A204.1 (cell line): ENCODE measurements around the gene TMEM163.
"Not testable (repeated sequence)": the region's sequence is repeated elsewhere in the genome, so short reads cannot be mapped to it uniquely, and the experiment has no call there.

Experiments
- FAIRE-seq: peaks from 2 replicates; lab custom pipeline; 2012; peaks lifted over from hg19 to GRCh38; lab: Jason Lieb, UNC

TMEM163 gene

DNA sequence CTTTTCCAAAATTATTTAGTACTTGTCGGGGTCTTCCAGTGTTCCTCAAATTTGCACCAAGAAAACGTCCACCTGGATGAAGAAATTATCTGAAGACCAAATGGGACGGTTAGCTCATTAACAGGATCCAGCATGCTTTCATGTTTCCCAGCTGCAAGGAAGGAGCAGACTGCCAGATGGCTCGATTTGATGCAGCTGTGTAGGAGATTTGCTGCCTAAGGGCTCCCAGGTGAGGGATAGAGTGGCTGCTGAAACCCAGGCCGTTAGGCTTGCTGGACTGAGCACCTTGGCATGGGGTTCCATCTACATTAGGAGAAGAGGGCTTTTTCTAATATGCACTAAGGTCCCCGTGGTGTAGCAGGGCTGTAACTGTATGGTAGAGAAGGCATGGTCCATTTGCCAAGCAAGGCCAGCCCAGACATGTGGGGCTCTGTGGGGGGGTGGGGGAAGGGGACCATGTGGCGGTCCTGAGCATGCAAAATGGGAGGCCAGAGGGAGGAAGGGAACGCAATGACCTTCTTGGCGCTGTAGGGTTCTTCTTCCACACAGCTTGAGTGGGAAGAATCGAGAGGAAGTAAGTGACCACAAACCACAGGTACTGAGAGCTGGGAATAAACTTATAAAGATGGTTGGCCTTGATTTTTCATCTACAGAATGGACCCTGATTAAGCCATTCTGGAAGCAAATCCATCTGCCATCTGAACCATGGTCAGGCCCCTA is 144.0 kb downstream of the TMEM163 start:
- FAIRE-seq: no peak

DNA sequence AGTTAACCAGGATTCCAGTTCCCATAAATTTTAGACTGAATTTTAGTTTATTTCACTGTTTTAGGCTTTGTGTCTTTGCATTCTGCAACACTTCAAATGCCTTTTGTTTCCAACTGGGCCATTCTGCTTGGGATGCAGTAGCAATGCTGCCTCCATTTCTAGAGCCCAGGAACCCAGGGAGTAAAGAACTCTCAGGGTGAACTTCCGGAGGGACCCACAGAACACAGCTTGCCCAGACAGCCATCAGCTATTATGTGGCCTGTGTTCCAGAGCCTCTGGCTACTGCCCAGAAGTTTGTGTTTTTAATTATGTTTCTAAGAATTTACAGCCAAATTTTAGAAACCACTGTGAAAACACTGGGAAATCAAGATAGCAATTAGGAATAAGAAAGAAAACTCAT is 145.1 kb downstream of the TMEM163 start:
- FAIRE-seq: no peak

DNA sequence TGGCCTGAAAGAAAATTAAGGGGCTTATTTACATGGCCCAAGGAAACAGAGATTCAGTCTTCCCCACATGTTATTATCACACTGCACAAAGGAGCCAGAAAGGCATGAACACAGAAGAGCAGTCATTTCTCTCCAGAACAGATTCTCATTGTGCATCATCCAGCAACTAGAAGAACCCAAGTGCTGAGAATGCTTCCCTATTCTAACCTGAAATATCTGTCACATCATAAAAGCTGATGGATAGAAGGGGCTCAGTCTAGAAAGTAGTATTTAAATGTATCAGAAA is 145.8 kb downstream of the TMEM163 start:
- FAIRE-seq: no peak

GRCh38 chr2:134572314-134573084 is 146.3 kb downstream of the TMEM163 start:
- no peak for FAIRE-seq

GRCh38 chr2:134570676-134571075 is 148.1 kb downstream of the TMEM163 start:
- no peak for FAIRE-seq

- no peak for FAIRE-seq
Observed at GRCh38 chr2:134568413-134568812, 150.4 kb downstream of the TMEM163 start.

DNA sequence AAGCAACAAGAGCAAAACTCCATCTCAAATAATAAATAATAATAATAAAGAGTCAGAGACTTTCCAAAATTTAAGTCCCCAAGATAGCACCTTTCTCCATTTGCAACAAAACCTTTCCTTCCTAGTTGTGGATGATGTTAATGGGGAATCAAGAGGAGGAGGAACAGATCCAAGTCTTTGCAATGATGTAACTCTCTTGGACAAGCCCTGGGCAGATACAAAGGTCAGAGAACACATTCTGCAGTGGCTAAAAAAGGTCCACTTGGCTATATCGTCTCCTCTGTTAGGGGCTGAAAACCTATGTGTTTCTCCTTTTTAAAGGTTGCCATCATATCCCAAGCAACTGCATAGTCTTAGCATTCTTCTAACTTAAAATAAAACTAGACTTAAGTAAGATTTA is 151.1 kb downstream of the TMEM163 start:
- no peak for FAIRE-seq

GRCh38 chr2:134564955-134565354 is 153.8 kb downstream of the TMEM163 start:
- FAIRE-seq: not testable (repeated sequence)

DNA sequence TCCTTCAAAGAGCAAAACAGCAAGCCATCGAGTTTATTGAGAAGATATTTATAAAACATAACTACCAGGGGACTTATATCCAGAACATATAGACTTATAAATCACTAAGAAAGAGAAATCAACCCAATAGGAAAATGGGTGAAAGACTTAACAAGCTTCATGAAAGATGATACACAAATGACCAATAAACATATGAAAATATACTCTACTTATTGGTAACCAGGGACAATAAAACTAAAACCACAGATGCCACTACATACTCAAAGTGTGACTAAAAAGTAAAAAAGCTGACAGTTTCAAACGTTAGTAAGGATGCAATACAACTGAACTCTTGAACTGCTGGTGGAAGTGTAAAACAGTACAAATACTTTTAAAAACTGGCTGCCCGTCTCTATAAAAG is 154.3 kb downstream of the TMEM163 start:
- no peak for FAIRE-seq

DNA sequence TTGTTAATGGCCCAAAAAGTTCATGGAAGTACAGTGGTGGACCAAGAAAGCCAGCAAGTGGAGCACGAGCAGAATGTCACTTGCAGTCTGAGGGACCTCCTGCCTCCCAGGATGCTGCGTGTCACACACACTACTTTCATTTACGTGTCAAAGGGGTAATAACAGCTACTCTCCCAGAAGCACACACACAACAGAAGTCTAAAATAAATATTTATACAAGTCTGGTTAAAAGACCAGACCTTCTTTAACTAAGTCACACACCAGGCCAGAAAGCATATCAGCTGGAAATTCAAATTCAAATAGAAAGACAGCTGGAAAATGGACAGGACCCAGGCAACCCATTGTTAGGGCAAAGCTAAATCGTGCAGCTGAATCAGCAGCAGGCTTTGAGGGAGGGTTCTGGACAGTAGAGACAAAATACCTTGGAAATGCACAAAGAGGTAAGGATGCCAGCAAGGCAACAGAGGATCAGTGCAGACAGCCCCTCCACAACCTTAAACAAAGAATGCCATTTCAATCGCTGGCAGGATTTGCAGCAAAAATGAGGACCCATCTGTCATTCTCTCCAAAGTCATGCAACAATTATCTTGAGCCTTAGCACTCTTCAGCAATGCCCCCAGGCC is 160.5 kb downstream of the TMEM163 start:
- no peak for FAIRE-seq

DNA sequence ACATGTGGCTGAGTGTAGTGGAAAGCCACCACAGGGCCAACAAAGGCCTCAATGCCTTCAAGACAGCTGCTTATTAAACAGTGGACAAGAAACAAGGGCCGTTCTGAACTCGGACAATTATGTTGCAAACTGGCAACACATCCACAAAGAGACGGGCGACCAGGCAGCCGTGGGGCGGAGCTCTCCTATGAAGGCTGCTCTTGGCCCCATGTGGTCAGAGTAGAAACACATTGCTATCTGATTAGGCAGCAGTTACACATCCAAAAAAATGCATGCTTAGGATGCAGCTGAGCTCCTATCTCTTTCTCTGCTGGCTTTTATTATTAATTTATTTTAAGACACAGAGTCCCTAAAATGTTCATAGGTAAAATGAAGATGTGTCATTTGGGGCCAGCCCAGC is 163.4 kb downstream of the TMEM163 start:
- no peak for FAIRE-seq

DNA sequence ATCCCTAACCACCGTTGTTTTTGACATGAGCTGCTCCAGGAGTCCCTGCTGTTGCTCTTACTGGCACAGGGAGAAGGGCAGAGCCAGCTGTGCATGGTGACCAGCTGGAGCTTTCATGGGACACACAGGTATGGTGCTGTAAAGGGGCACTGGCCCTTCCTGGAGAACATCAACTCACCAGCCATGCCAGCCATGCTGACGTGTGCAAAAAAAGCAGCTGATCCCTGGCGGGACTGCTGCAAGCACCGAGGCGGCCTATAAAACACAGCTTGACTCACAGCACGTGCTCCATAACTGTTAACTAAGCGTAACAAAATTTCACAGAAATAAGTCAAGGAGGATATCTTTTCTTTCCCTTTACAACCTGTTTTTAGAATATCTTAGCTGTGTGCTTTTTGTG is 165.1 kb downstream of the TMEM163 start:
- no peak for FAIRE-seq

- FAIRE-seq: no peak
Observed at GRCh38 chr2:134550566-134551164, 168.1 kb downstream of the TMEM163 start.

DNA sequence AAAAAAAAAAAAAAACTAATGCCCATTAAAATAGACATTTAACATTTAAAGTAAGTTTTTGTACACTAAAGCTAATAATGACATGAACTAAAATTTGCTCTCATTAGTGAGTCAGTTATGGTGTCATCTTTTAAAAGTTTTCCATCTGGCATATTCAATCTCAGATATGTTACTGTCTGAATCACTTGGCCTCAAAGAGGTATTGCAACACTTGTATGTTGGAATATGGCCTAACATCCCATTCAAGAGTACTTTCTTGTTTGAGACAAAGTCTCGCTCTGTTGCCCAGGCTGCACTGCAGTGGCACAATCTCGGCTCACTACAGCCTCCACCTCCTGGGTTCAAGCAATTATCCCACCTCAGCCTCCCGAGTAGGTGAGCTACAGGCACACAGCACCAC is 169.7 kb downstream of the TMEM163 start:
- FAIRE-seq: no peak

DNA sequence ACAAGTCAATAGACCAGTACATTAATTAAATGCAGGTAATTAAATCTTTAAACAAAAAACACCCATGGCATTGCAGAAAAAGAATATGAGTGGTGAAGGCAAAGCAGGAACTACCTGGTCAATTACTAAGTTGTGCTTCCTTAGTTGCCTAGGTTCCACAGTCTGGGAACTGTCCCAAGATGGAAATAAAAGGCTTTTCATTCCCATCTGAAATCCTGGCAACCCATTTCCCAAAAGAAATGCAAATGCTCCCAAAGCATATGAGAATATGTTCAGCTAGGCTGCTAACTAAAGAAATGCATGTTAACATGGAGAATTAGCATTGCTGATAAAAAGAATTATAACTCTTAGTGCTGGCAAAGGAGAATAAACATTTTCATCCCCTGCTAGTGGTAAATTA is 177.8 kb downstream of the TMEM163 start:
- FAIRE-seq: no peak

GRCh38 chr2:134539981-134540380 is 178.8 kb downstream of the TMEM163 start:
- no peak for FAIRE-seq

GRCh38 chr2:134537702-134538101 is 181.1 kb downstream of the TMEM163 start:
- FAIRE-seq: no peak

- no peak for FAIRE-seq
Observed at GRCh38 chr2:134537121-134537520, 181.7 kb downstream of the TMEM163 start.

DNA sequence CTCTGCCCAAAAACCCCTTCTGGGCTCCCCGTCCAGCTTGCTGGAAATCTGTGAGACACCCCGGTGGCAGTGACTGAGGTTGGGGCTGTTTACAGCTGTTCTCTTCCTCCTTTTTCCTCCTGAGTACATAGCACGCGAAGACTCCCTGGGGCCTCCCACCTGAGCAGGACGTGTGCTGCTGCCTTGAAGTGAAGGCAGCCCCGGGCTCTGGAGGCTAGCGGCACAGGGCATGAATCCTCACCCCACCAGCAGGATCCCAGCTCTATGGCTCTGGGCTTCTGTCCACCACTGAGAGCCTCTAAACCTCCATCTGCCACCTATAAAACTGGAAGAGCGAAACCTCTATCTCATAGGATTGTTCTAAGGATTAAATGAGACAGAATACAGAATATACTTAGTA is 182.5 kb downstream of the TMEM163 start:
- FAIRE-seq: no peak

DNA sequence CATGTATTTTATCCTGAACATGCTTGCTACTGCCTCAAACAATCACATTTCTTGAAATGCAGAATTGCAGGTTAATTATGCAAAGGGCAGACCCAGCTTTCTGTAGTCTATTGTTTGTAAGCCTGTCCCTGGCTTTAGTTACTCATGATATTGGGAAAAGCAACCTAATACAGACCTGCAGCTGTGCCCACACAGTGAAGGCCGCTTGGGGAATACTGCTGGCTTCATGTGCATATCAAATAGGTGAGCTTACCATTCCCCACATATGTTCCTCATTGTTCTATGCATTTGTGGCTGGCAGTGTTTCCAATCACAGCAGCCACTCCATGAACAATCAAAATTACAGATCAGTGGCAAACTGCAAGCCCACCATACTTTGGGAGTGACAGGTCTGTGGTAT is 186.3 kb downstream of the TMEM163 start:
- FAIRE-seq: no peak

- FAIRE-seq: no peak
Observed at GRCh38 chr2:134527381-134527780, 191.4 kb downstream of the TMEM163 start.

DNA sequence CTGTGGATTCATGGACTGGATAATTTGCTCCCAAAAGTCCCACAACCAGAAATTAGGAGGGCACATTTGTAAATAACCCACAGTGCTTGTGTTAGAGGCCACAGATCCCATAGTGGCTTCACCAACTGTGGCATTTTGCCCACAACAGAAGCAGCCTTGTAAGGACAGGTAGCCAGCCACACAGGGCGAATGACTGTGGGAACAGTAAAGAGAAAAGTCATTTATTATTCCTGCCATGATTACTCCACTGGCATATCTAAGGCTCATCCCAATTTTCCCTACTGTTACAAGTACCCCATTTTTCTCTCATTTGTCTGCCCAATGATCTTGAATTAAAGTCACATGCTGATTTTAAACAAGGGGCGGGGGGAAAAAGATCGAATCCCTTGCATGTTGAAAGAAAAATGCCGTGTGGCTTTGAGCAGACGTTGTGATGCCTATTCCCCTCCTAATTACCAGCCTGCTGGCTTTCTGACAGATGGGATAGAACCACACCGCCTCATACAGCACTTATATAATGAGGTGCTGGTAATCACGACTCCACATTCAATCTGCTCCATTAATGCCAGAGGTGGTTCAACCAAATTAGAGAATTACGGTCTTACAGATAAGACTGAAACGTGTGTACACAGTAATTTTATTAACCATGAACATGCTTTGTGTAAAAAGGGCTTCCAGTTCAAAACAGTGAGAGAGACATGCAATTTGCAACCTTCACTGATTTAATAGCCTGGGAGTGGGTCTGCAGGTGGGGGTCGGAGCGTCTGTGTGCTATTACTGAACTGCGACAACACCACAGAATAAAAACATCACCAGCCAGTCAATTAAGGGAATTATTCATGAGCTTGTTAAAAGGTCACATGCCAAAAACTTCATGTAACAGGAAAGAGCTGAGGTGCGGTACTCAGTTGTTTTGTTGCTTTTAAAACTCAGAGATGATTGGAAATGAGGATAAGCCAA is 196.0 kb downstream of the TMEM163 start:
- no peak for FAIRE-seq
